ENCODE data around the gene VASP.

- TF ChIP-seq CTCF (IDR thresholded peaks at IDR 0.05) (no peak), POLR2A (IDR thresholded peaks at IDR 0.05) (no peak), POLR2AphosphoS5 (IDR thresholded peaks at IDR 0.05; ENCODE audit: insufficient read depth in 1 of 2, low read depth in 1 of 2) (no peak)
These were observed 29.4 kb upstream of the VASP start for GRCh38 chr19:45477713-45478453.

Data from vagina (tissue), 2 donors.